ENCODE measurements around the gene ASB1. TPM values are rescaled to one million over a fixed set of nuclear protein-coding genes. Genes with fewer than 3 reads are reported as not detected.
"Not testable (repeated sequence)": the region's sequence is repeated elsewhere in the genome, so short reads cannot be mapped to it uniquely, and the experiment has no call there.

The ASB1 gene
- total and polyA plus RNA-seq, 4 donors, result 20.0 to 45.2 (median 37.0) TPM

DNA sequence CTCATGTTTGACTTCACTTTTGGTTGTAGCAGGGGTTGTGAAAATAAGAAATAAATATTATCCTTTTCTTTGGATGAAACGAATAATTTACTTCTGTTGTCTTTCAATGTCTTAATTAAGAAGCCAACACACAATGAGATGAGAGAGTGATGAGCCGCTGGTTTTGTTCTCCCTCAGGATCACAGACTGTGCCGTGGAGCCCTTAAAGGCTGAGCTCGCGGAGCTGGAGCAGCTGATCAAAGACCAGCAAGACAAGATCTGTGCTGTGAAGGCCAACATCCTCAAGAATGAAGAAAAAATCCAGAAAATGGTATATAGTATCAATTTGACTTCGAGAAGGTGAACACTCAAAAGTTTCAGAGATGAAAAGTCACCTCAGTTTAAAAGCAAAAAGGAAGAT, 28.1 kb upstream of the ASB1 start:
- ATAC-seq (ENCODE audit: low FRiP score), result no peak
- H3K27me3 ChIP-seq (ENCODE audit: control insufficient read depth in 1 of 2, insufficient read depth in 2 of 2, low read length in 1 of 2), result no peaks in the 10 kb centered on the region
- H3K4me1 ChIP-seq (ENCODE audit: control insufficient read depth in 1 of 2, insufficient read depth in 2 of 2, low read length in 2 of 2), result no peaks in the 10 kb centered on the region
- no peak overlapping the region for H3K27ac ChIP-seq (ENCODE audit: low read depth in 1 of 2, low read length in 2 of 2)
- H3K9me3 ChIP-seq (ENCODE audit: control insufficient read depth, low read length), result no peaks in the 10 kb centered on the region
- DNase-seq, result no peak
- H3K36me3 ChIP-seq (ENCODE audit: control insufficient read depth in 1 of 2, insufficient read depth in 2 of 2, low read length in 1 of 2), result no peaks in the 10 kb centered on the region
- intact Hi-C loops (cut with DNase I), result no loop called here
- 86 to 89% methylated on average over 6 of the region's 6 CpGs for WGBS, 2 donors
- H3K4me3 ChIP-seq (ENCODE audit: low read length in 2 of 2), result no peak overlapping the region

GRCh38 chr2:238399094-238399493, 27.6 kb upstream of the ASB1 start:
- intact Hi-C loops (cut with DNase I), result no loop called here
- WGBS, 2 donors, result 84 to 85% methylated on average over 2 of the region's 2 CpGs
- Histone ChIP-seq H3K36me3 (ENCODE audit: control insufficient read depth in 1 of 2, insufficient read depth in 2 of 2, low read length in 1 of 2) (no peaks in the 10 kb centered on the region), H3K27ac (ENCODE audit: low read depth in 1 of 2, low read length in 2 of 2) (no peak overlapping the region), H3K4me1 (ENCODE audit: control insufficient read depth in 1 of 2, insufficient read depth in 2 of 2, low read length in 2 of 2) (no peaks in the 10 kb centered on the region), H3K9me3 (ENCODE audit: control insufficient read depth, low read length) (no peaks in the 10 kb centered on the region), H3K4me3 (ENCODE audit: low read length in 2 of 2) (no peak overlapping the region), H3K27me3 (ENCODE audit: control insufficient read depth in 1 of 2, insufficient read depth in 2 of 2, low read length in 1 of 2) (no peaks in the 10 kb centered on the region)
- DNase-seq (no peak), ATAC-seq (ENCODE audit: low FRiP score) (no peak)

DNA sequence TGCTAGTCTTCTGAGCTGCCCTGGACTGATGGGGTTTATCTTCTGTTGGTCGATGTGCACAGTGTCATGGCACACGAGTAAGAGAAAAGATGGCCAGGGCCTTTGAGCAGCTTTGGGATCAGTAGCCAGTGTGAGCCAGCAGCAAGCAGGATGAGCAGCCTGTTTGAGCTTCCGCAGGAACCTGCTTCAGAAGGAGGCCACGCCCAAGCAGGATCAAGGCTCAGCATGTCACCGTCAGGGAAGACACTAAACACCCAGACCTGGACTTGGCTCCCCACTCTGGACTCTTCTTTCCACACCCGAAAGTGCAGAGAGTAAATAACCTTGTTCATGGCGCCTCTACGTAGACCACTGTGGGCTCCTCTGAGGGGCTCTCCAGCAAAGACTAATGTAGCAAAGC, 25.2 kb upstream of the ASB1 start:
- intact Hi-C loops (cut with DNase I), result no loop called here
- no peak overlapping the region for H3K4me3 ChIP-seq (ENCODE audit: low read length in 2 of 2)
- no peaks in the 10 kb centered on the region for H3K9me3 ChIP-seq (ENCODE audit: control insufficient read depth, low read length)
- ATAC-seq (ENCODE audit: low FRiP score) (no peak), DNase-seq (no peak)
- H3K27ac ChIP-seq (ENCODE audit: low read depth in 1 of 2, low read length in 2 of 2), result no peak overlapping the region
- no peaks in the 10 kb centered on the region for H3K27me3 ChIP-seq (ENCODE audit: control insufficient read depth in 1 of 2, insufficient read depth in 2 of 2, low read length in 1 of 2)
- H3K4me1 ChIP-seq (ENCODE audit: control insufficient read depth in 1 of 2, insufficient read depth in 2 of 2, low read length in 2 of 2), result no peaks in the 10 kb centered on the region
- WGBS, 2 donors, result 93 to 97% methylated on average over 8 of the region's 8 CpGs
- H3K36me3 ChIP-seq (ENCODE audit: control insufficient read depth in 1 of 2, insufficient read depth in 2 of 2, low read length in 1 of 2), result no peaks in the 10 kb centered on the region

DNA sequence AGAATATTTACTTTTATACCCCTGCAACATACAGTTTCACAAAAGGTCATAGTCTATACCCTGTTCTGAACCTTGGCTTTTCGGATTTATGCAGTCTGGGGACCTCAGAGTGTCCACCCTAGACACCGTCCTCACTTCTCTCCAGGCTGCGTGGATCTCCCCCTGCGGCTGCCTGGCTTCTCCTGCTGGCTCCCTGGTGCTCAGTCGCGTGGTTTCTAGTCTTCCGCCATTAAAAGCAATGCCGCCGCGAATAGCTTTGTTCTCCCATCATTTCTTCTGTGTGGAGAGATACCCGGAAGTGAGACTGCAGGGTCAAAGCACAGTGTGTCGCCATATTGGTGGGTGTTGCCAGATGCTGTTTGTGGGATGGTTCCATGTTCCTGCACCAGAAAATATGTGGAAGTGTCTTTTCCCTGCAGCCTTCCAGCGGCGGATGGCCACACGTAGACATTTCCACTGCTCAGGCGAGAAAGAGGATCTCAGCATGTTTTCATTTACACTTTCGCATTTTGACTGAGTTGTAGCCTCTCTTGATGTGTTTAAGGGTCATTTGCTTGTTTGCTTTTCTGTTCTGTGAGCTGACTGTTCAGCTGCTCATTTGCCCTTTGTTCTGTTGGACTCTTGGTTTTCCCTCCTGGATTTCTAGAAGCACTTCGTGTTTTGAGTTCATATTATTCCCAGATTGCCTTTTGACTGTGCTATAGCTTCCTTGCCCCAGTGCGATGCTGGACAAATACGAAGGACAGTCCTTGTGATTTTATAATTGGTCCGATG, 22.9 kb upstream of the ASB1 start:
- no peaks in the 10 kb centered on the region for H3K27me3 ChIP-seq (ENCODE audit: control insufficient read depth in 1 of 2, insufficient read depth in 2 of 2, low read length in 1 of 2)
- 93 to 96% methylated on average over 21 of the region's 21 CpGs for WGBS, 2 donors
- no peak overlapping the region for H3K27ac ChIP-seq (ENCODE audit: low read depth in 1 of 2, low read length in 2 of 2)
- H3K9me3 ChIP-seq (ENCODE audit: control insufficient read depth, low read length), result no peaks in the 10 kb centered on the region
- intact Hi-C loops (cut with DNase I), result no loop called here
- H3K36me3 ChIP-seq (ENCODE audit: control insufficient read depth in 1 of 2, insufficient read depth in 2 of 2, low read length in 1 of 2), result no peaks in the 10 kb centered on the region
- ATAC-seq (ENCODE audit: low FRiP score) (no peak), DNase-seq (no peak)
- H3K4me1 ChIP-seq (ENCODE audit: control insufficient read depth in 1 of 2, insufficient read depth in 2 of 2, low read length in 2 of 2), result no peaks in the 10 kb centered on the region
- no peak overlapping the region for H3K4me3 ChIP-seq (ENCODE audit: low read length in 2 of 2)

- no peak overlapping the region for H3K27ac ChIP-seq (ENCODE audit: low read depth in 1 of 2, low read length in 2 of 2)
- no peak overlapping the region for H3K4me3 ChIP-seq (ENCODE audit: low read length in 2 of 2)
- intact Hi-C loops (cut with DNase I), result no loop called here
- H3K9me3 ChIP-seq (ENCODE audit: control insufficient read depth, low read length), result no peaks in the 10 kb centered on the region
- ATAC-seq (ENCODE audit: low FRiP score) (no peak), DNase-seq (no peak)
- no peaks in the 10 kb centered on the region for H3K36me3 ChIP-seq (ENCODE audit: control insufficient read depth in 1 of 2, insufficient read depth in 2 of 2, low read length in 1 of 2)
- WGBS, 2 donors, result 87 to 90% methylated on average over 19 of the region's 19 CpGs
- no peaks in the 10 kb centered on the region for H3K27me3 ChIP-seq (ENCODE audit: control insufficient read depth in 1 of 2, insufficient read depth in 2 of 2, low read length in 1 of 2)
- H3K4me1 ChIP-seq (ENCODE audit: control insufficient read depth in 1 of 2, insufficient read depth in 2 of 2, low read length in 2 of 2), result no peaks in the 10 kb centered on the region
Observed at GRCh38 chr2:238404406-238405216, 22.1 kb upstream of the ASB1 start.

DNA sequence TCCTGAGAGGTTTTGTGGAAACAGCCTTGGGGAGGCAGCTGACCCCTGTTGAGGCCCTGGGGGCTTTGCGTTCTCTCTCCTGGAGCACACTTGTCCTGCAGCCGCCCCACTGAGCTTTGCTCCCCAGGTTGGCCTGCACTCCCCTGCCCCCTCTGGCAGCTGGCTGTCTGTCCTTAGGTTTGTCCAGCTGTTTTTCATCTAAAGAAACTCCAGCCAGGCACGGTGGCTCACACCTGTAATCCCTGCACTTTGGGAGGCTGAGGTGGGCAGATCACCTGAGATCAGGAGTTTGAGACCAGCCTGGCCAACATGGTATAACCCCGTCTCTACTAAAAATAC, 21.5 kb upstream of the ASB1 start:
- DNase-seq; H3K27ac ChIP-seq (ENCODE audit: low read depth in 1 of 2, low read length in 2 of 2); intact Hi-C loops (cut with DNase I); H3K9me3 ChIP-seq (ENCODE audit: control insufficient read depth, low read length); H3K4me1 ChIP-seq (ENCODE audit: control insufficient read depth in 1 of 2, insufficient read depth in 2 of 2, low read length in 2 of 2); H3K27me3 ChIP-seq (ENCODE audit: control insufficient read depth in 1 of 2, insufficient read depth in 2 of 2, low read length in 1 of 2); H3K4me3 ChIP-seq (ENCODE audit: low read length in 2 of 2); ATAC-seq (ENCODE audit: low FRiP score); H3K36me3 ChIP-seq (ENCODE audit: control insufficient read depth in 1 of 2, insufficient read depth in 2 of 2, low read length in 1 of 2): not testable (repeated sequence)
- WGBS, 2 donors, result 95 to 99% methylated on average over 4 of the region's 4 CpGs

- ATAC-seq (ENCODE audit: low FRiP score), result no peak
- no peaks in the 10 kb centered on the region for H3K9me3 ChIP-seq (ENCODE audit: control insufficient read depth, low read length)
- DNase-seq, result no peak
- WGBS, 2 donors, result 85 to 89% methylated on average over 20 of the region's 20 CpGs
- H3K4me3 ChIP-seq (ENCODE audit: low read length in 2 of 2), result no peak overlapping the region
- no peaks in the 10 kb centered on the region for H3K27me3 ChIP-seq (ENCODE audit: control insufficient read depth in 1 of 2, insufficient read depth in 2 of 2, low read length in 1 of 2)
- intact Hi-C loops (cut with DNase I), result no loop called here
- H3K27ac ChIP-seq (ENCODE audit: low read depth in 1 of 2, low read length in 2 of 2), result no peak overlapping the region
- no peaks in the 10 kb centered on the region for H3K36me3 ChIP-seq (ENCODE audit: control insufficient read depth in 1 of 2, insufficient read depth in 2 of 2, low read length in 1 of 2)
- no peaks in the 10 kb centered on the region for H3K4me1 ChIP-seq (ENCODE audit: control insufficient read depth in 1 of 2, insufficient read depth in 2 of 2, low read length in 2 of 2)
Observed at GRCh38 chr2:238406221-238406997, 20.3 kb upstream of the ASB1 start.

DNA sequence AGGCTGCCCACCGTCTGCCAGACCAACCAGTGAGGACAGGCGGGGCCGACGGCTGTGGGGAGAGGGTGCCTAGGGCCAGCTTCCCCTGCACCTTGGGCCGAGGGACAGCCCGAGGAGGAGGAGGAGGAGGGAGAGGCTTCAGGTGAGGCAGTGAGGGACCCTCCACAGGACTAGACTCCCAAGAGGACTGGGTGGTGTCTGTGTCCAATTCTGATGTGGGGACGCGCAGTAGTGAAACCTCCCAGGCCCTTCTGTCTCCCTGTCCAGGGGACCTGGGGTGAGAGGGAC, 19.8 kb upstream of the ASB1 start:
- Histone ChIP-seq H3K9me3 (ENCODE audit: control insufficient read depth, low read length) (no peaks in the 10 kb centered on the region), H3K27ac (ENCODE audit: low read depth in 1 of 2, low read length in 2 of 2) (no peak overlapping the region), H3K4me1 (ENCODE audit: control insufficient read depth in 1 of 2, insufficient read depth in 2 of 2, low read length in 2 of 2) (no peaks in the 10 kb centered on the region), H3K36me3 (ENCODE audit: control insufficient read depth in 1 of 2, insufficient read depth in 2 of 2, low read length in 1 of 2) (no peaks in the 10 kb centered on the region), H3K4me3 (ENCODE audit: low read length in 2 of 2) (no peak overlapping the region), H3K27me3 (ENCODE audit: control insufficient read depth in 1 of 2, insufficient read depth in 2 of 2, low read length in 1 of 2) (no peaks in the 10 kb centered on the region)
- no peak for ATAC-seq (ENCODE audit: low FRiP score)
- no peak for DNase-seq
- whole genome bisulfite sequencing, 2 donors, result 79 to 80% methylated on average over 8 of the region's 8 CpGs
- intact Hi-C loops (cut with DNase I), result no loop called here
